CD14-positive monocyte (primary cell): ENCODE measurements around the gene CMSS1. TPM values are rescaled to one million over a fixed set of nuclear protein-coding genes. Genes with fewer than 3 reads are reported as not detected.

Experiments used
- DNase-seq, 3 donors: peaks; one replicate each; pipeline ENCODE4 v3.0.0-alpha.2; 2011 to 2022
- H2AFZ ChIP-seq: 2 replicates; pipeline ENCODE4 v1.6.0; 2012; ENCODE audit warnings: mild to moderate bottlenecking, low read depth, low read length, inconsistent platforms; ENCODE audit not compliant: insufficient read depth, poor library complexity, severe bottlenecking
- H3K27ac ChIP-seq, 2 donors: 1 replicate in 1 of 2; 2 replicates in 1 of 2; pipeline ENCODE4 v1.5.1; 2012 to 2013; ENCODE audit warnings: low read length in 2 of 2, control low read depth in 1 of 2, inconsistent platforms in 1 of 2, low read depth in 1 of 2, mild to moderate bottlenecking in 1 of 2
- H3K27me3 ChIP-seq, 2 donors: one replicate each; pipeline versions ENCODE4 v1.6.0 to v1.6.1; 2011 to 2013; ENCODE audit warnings: low read length in 2 of 2; ENCODE audit not compliant: control insufficient read depth in 2 of 2, insufficient read depth in 2 of 2
- H3K36me3 ChIP-seq, 2 donors: replicated peaks in 1 of 2; 1 replicate in 1 of 2; 2 replicates in 1 of 2; pipeline versions ENCODE4 v1.5.1 to v1.6.1; 2012 to 2013; ENCODE audit warnings: low read length in 2 of 2, control low read depth in 1 of 2, inconsistent platforms in 1 of 2, mild to moderate bottlenecking in 1 of 2; ENCODE audit not compliant: insufficient read depth in 2 of 2, control insufficient read depth in 1 of 2
- H3K4me1 ChIP-seq, 2 donors: 1 replicate in 1 of 2; 2 replicates in 1 of 2; pipeline versions ENCODE4 v1.5.1 to v1.6.1; 2012 to 2013; ENCODE audit warnings: low read length in 2 of 2, control low read depth in 1 of 2, inconsistent platforms in 1 of 2, mild to moderate bottlenecking in 1 of 2, moderate library complexity in 1 of 2; ENCODE audit not compliant: insufficient read depth in 2 of 2, control insufficient read depth in 1 of 2
- H3K4me2 ChIP-seq: replicated peaks from 2 replicates; pipeline ENCODE3; 2012; ENCODE audit warnings: low read length, moderate library complexity, mild to moderate bottlenecking; ENCODE audit not compliant: poor library complexity, severe bottlenecking; ENCODE audit errors: extremely low read depth
- H3K4me3 ChIP-seq, 3 experiments: fragments of 200-600 bp in 1 of 3; sonication (generic) in 1 of 3; replicated peaks in 1 of 3; 1 replicate in 2 of 3; 2 replicates in 1 of 3; pipeline ENCODE4 v1.5.1; 2011 to 2013; ENCODE audit warnings: low read length in 3 of 3, mild to moderate bottlenecking in 3 of 3, control low read depth in 2 of 3, low read depth in 2 of 3, inconsistent platforms in 1 of 3, moderate library complexity in 1 of 3
- H3K79me2 ChIP-seq: 2 replicates; pipeline ENCODE4 v1.6.0; 2012; ENCODE audit warnings: mild to moderate bottlenecking, control low read depth, inconsistent platforms, low read length, moderate library complexity; ENCODE audit not compliant: insufficient read depth
- H3K9ac ChIP-seq: 2 replicates; pipeline ENCODE4 v1.6.0; 2017; ENCODE audit warnings: low read length, mild to moderate bottlenecking; ENCODE audit not compliant: insufficient read depth, poor library complexity, severe bottlenecking
- H3K9me3 ChIP-seq, 2 donors: replicated peaks in 1 of 2; 1 replicate in 1 of 2; 2 replicates in 1 of 2; pipeline versions ENCODE4 v1.5.1 to v1.6.1; 2012 to 2013; ENCODE audit warnings: low read length in 2 of 2, control low read depth in 1 of 2; ENCODE audit not compliant: control insufficient read depth in 1 of 2, insufficient read depth in 1 of 2
- H4K20me1 ChIP-seq: 2 replicates; pipeline ENCODE4 v1.6.0; 2012; ENCODE audit warnings: mild to moderate bottlenecking, low read length, control low read depth, moderate library complexity; ENCODE audit not compliant: insufficient read depth
- H3K27ac Mint-ChIP-seq, 7 donors: one replicate each; pipeline ENCODE4 v1.8.0; 2020; ENCODE audit warnings: mild to moderate bottlenecking in 7 of 7, mixed read lengths in 7 of 7, moderate library complexity in 6 of 7, inconsistent platforms in 2 of 7
- H3K27me3 Mint-ChIP-seq, 3 donors: one replicate each; pipeline ENCODE4 v1.8.0; 2021 to 2022; ENCODE audit warnings: low read depth in 3 of 3, mild to moderate bottlenecking in 3 of 3, mixed read lengths in 3 of 3, moderate library complexity in 3 of 3, inconsistent platforms in 1 of 3
- H3K36me3 Mint-ChIP-seq, 2 donors: one replicate each; pipeline ENCODE4 v1.8.0; 2020; ENCODE audit warnings: mixed read lengths in 2 of 2, inconsistent platforms in 1 of 2, mild to moderate bottlenecking in 1 of 2
- H3K4me1 Mint-ChIP-seq: one replicate; pipeline ENCODE4 v1.8.0; 2020; ENCODE audit warnings: mild to moderate bottlenecking, mixed read lengths
- H3K4me3 Mint-ChIP-seq, 2 donors: one replicate each; pipeline ENCODE4 v1.8.0; 2020; ENCODE audit warnings: mild to moderate bottlenecking in 2 of 2, mixed read lengths in 2 of 2, moderate library complexity in 1 of 2
- H3K9me3 Mint-ChIP-seq, 7 donors: one replicate each; pipeline ENCODE4 v1.8.0; 2020 to 2022; ENCODE audit warnings: mixed read lengths in 7 of 7, mild to moderate bottlenecking in 6 of 7, moderate library complexity in 6 of 7, inconsistent platforms in 2 of 7
- WGBS: methylation state at CpG from one replicate; pipeline ENCODE4 v1.1.5; 2013; ENCODE audit warnings: missing lambda C conversion rate; ENCODE audit not compliant: insufficient coverage; 5-methylcytosine and 5-hydroxymethylcytosine counted together
- intact Hi-C, 2 donors: fragments of 100-400 bp; cut with micrococcal nuclease; formaldehyde crosslinking; loops; one replicate each; pipeline versions ENCODE4 v1.15.0 to v1.15.1; 2023
- polyA plus RNA-seq, 3 donors: library from polyadenylated mRNA; depleted of rRNA in 1 of 3; unstranded in 2 of 3; stranded (reverse) in 1 of 3; fragments of 300-500 nt in 2 of 3; fragments of >200 nt in 1 of 3; fragmentation: Illumina TruSeq in 2 of 3; gene quantifications; 1 replicate in 2 of 3; 2 replicates in 1 of 3; pipeline ENCODE4 v1.2.3, GENCODE V29; 2012 to 2021
- TF ChIP-seq, protein P1 (sequence below): fragments of 200-600 bp; IDR thresholded peaks from one replicate; pipeline ENCODE4 v1.8.0; 2022; ENCODE audit warnings: antibody characterized with exemption, mild to moderate bottlenecking

Gene CMSS1
- polyA plus RNA-seq, 3 donors: 1.1 to 3.6 (median 2.2) TPM

DNA sequence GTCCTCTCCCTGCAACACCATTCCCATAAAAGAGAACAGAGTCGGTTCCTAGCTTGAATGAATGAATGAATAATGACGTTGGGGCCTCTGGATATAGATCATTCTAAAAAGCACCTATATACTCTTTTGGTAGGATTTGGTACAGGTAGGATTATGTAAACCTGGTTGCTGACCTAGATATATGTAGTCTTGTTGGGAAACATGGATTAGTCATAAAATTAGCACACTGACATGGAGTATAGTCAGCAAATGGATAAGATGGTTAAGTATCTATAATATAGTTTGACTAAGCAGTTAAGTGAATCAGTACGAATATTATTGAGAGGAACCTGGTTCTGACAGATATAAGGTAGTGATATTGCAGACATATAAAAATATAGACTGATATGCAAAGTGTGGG, 154.1 kb downstream of the CMSS1 start:
- Histone ChIP-seq H3K27me3 (no peaks in the 10 kb centered on the region), H3K4me1 (no peaks in the 10 kb centered on the region), H3K9ac (no peak overlapping the region), H3K79me2 (no peaks in the 10 kb centered on the region), H4K20me1 (no peaks in the 10 kb centered on the region), H3K4me2 (no peak overlapping the region), H2AFZ (no peak overlapping the region), H3K27ac (no peak overlapping the region), H3K4me3 (no peak overlapping the region), H3K36me3 (no peaks in the 10 kb centered on the region), H3K9me3 (no peaks in the 10 kb centered on the region)
- Mint-ChIP-seq H3K9me3 (peaks cover 0 to 3% (median 0%) of the 10 kb centered on the region in 7 donors), H3K27me3 (no peaks in the 10 kb centered on the region), H3K4me1 (peaks cover 11% of the 10 kb centered on the region), H3K36me3 (no peaks in the 10 kb centered on the region), H3K4me3 (no peak overlapping the region), H3K27ac (no peak overlapping the region)
- intact Hi-C loops: no loop called here
- WGBS: no CpG with 5 or more reads among the region's 3 CpGs
- TF ChIP-seq, protein P1, sequence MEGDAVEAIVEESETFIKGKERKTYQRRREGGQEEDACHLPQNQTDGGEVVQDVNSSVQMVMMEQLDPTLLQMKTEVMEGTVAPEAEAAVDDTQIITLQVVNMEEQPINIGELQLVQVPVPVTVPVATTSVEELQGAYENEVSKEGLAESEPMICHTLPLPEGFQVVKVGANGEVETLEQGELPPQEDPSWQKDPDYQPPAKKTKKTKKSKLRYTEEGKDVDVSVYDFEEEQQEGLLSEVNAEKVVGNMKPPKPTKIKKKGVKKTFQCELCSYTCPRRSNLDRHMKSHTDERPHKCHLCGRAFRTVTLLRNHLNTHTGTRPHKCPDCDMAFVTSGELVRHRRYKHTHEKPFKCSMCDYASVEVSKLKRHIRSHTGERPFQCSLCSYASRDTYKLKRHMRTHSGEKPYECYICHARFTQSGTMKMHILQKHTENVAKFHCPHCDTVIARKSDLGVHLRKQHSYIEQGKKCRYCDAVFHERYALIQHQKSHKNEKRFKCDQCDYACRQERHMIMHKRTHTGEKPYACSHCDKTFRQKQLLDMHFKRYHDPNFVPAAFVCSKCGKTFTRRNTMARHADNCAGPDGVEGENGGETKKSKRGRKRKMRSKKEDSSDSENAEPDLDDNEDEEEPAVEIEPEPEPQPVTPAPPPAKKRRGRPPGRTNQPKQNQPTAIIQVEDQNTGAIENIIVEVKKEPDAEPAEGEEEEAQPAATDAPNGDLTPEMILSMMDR: no peak
- no peak for DNase-seq

DNA sequence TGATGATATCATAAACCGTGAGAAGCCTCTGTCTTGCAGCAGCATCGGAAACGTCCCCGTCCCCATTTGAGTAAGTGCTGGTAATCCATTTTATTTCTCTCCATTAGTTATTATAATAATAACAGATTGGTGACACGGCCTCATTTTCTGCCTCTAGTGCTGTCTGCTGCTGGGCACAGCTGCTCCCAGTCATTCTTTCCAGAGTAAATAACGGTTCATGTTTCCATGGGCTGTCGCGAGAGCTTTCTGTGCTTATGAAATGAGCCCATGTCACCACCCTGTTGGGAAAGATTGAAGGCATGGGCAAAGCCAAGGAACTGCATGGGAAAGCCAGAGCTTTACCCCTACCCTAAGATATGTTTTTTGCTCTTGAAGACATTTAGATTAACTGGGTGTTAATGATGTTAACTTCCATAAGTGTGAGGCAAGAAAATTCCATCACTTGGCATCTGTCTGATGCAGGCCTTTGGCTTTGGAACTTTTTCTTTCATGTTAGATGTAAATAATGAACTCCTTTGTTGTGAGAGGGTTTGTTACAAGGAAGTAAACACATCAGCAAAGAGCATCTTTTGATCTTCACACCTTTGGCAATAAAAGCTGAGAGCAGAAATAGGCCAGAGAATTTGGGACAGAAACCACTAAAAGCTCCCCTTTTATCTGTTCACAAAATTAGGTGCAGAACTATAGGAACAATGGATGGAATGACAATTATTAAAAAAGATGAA, 154.9 kb downstream of the CMSS1 start:
- Histone ChIP-seq H3K4me2 (no peak overlapping the region), H3K4me1 (no peaks in the 10 kb centered on the region), H3K9me3 (no peaks in the 10 kb centered on the region), H3K9ac (no peak overlapping the region), H3K36me3 (no peaks in the 10 kb centered on the region), H3K79me2 (no peaks in the 10 kb centered on the region), H2AFZ (no peak overlapping the region), H4K20me1 (no peaks in the 10 kb centered on the region), H3K27ac (no peak overlapping the region), H3K27me3 (no peaks in the 10 kb centered on the region), H3K4me3 (no peak overlapping the region)
- Mint-ChIP-seq H3K36me3 (no peaks in the 10 kb centered on the region), H3K27ac (no peak overlapping the region), H3K9me3 (peaks cover 0 to 3% (median 0%) of the 10 kb centered on the region in 7 donors), H3K4me3 (no peak overlapping the region), H3K4me1 (peaks cover 11% of the 10 kb centered on the region), H3K27me3 (peaks cover 0 to 1% (median 0%) of the 10 kb centered on the region in 3 donors)
- TF ChIP-seq, protein P1: no peak
- intact Hi-C loops: no loop called here
- DNase-seq: no peak
- no CpG with 5 or more reads among the region's 8 CpGs for WGBS
